Sigmoid colon (tissue), 7 donors: ENCODE data around the gene AAMDC. TPM values are rescaled to one million over a fixed set of nuclear protein-coding genes. Genes with fewer than 3 reads are reported as not detected.
"Not testable (repeated sequence)": the region's sequence is repeated elsewhere in the genome, so short reads cannot be mapped to it uniquely, and the experiment has no call there.

ENCODE experiments used
- DNase-seq: peaks from one replicate; pipeline ENCODE4 v3.0.0-alpha.2; 2019
- H3K27ac ChIP-seq, 4 donors: fragments of 200-600 bp; sonication (generic); one replicate each; pipeline ENCODE4 v1.5.1; 2016 to 2019; ENCODE audit warnings: mild to moderate bottlenecking in 1 of 4
- H3K27me3 ChIP-seq, 3 donors: fragments of 200-600 bp; sonication (generic); one replicate each; pipeline ENCODE4 v1.5.1; 2019; ENCODE audit warnings: mild to moderate bottlenecking in 1 of 3
- H3K36me3 ChIP-seq, 4 donors: fragments of 200-600 bp; sonication (generic); one replicate each; pipeline ENCODE4 v1.5.1; 2016 to 2019
- H3K4me1 ChIP-seq, 4 donors: fragments of 200-600 bp; sonication (generic); one replicate each; pipeline ENCODE4 v1.5.1; 2017 to 2019
- H3K4me3 ChIP-seq, 4 donors: fragments of 200-600 bp; sonication (generic); one replicate each; pipeline ENCODE4 v1.5.1; 2017 to 2019; ENCODE audit warnings: mild to moderate bottlenecking in 2 of 4, moderate library complexity in 1 of 4
- H3K9me3 ChIP-seq, 4 donors: fragments of 200-600 bp in 3 of 4; sonication (generic) in 3 of 4; one replicate each; pipeline versions ENCODE4 v1.5.1 to v1.6.1; 2013 to 2019
- CTCF ChIP-seq, 4 experiments: fragments of 450-650 bp in 3 of 4; fragments of 200-600 bp in 1 of 4; IDR thresholded peaks; one replicate each; pipeline ENCODE4 v1.5.1; 2016 to 2019; ENCODE audit warnings: antibody characterized with exemption in 4 of 4, mild to moderate bottlenecking in 3 of 4, moderate library complexity in 2 of 4
- EP300 ChIP-seq, 4 donors: sonication (generic); formaldehyde crosslinking; IDR thresholded peaks; one replicate each; pipeline ENCODE4 v1.6.1; 2017; ENCODE audit warnings: antibody characterized with exemption in 4 of 4
- POLR2A ChIP-seq, 2 donors: fragments of 450-650 bp; IDR thresholded peaks; one replicate each; pipeline ENCODE4 v1.6.1; 2016; ENCODE audit warnings: antibody characterized with exemption in 2 of 2, mild to moderate bottlenecking in 2 of 2, moderate library complexity in 2 of 2
- POLR2AphosphoS5 ChIP-seq, 4 donors: sonication (generic); formaldehyde crosslinking; IDR thresholded peaks; one replicate each; pipeline ENCODE4 v1.6.1; 2017; ENCODE audit warnings: antibody characterized with exemption in 4 of 4
- WGBS, 2 donors: extraction: QIAGEN DNeasy Blood & Tissue Kit; methylation state at CpG; one replicate each; pipeline ENCODE4 v1.1.7; 2013; 5-methylcytosine and 5-hydroxymethylcytosine counted together
- intact Hi-C: fragments of 100-400 bp; cut with DNase I; formaldehyde crosslinking; loops from one replicate; pipeline ENCODE4 v1.15.1; 2023
- polyA plus RNA-seq, 3 donors: library from polyadenylated mRNA; stranded (reverse); fragments of 200-250 nt; gene quantifications; one replicate each; pipeline ENCODE4 v1.2.3, GENCODE V29; 2013
- total RNA-seq, 4 donors: library from RNA; depleted of rRNA; stranded (reverse); fragments of >200 nt; gene quantifications; one replicate each; pipeline ENCODE4 v1.1.0, GENCODE V29; 2016
- donor health status: healthy with polysubstance abuse.
- donor health status: Bipolar disorder and iron deficiency.
- donor health status: healthy.

The AAMDC gene
- total and polyA plus RNA-seq, 7 donors = 29.1 to 85.3 (median 46.7) TPM

- intact Hi-C loops = no loop called here
- Histone ChIP-seq H3K4me1 (peaks cover 0 to 6% (median 0%) of the 10 kb centered on the region in 4 donors), H3K27me3 (no peaks in the 10 kb centered on the region), H3K36me3 (peaks cover 0 to 58% (median 10%) of the 10 kb centered on the region in 4 donors), H3K9me3 (peaks cover 0 to 6% (median 0%) of the 10 kb centered on the region in 4 donors), H3K27ac (no peak overlapping the region), H3K4me3 (no peak overlapping the region)
- DNase-seq = no peak
- 72 to 87% methylated on average over 1 of the region's 1 CpG for WGBS, 2 donors
- TF ChIP-seq EP300 (IDR thresholded peaks at IDR 0.05) (no peak), CTCF (IDR thresholded peaks at IDR 0.05) (no peak), POLR2AphosphoS5 (IDR thresholded peaks at IDR 0.05) (no peak)
These were observed 30.6 kb downstream of the AAMDC start for GRCh38 chr11:77851503-77851902.

- no peaks in the 10 kb centered on the region for H3K27me3 ChIP-seq
- H3K27ac ChIP-seq = no peak overlapping the region
- intact Hi-C loops = no loop called here
- H3K36me3 ChIP-seq = peaks cover 0 to 47% (median 15%) of the 10 kb centered on the region in 4 donors
- H3K4me1 ChIP-seq = peaks cover 0 to 6% (median 0%) of the 10 kb centered on the region in 4 donors
- H3K9me3 ChIP-seq = peaks cover 0 to 6% (median 0%) of the 10 kb centered on the region in 4 donors
- no peak overlapping the region for H3K4me3 ChIP-seq
- no peak for TF ChIP-seq EP300 (IDR thresholded peaks at IDR 0.05)
- no peak for TF ChIP-seq POLR2A (IDR thresholded peaks at IDR 0.05)
- no peak for TF ChIP-seq POLR2AphosphoS5 (IDR thresholded peaks at IDR 0.05)
- TF ChIP-seq CTCF (IDR thresholded peaks at IDR 0.05) = no peak
- no peak for DNase-seq
- 95 to 99% methylated on average over 2 of the region's 2 CpGs for WGBS, 2 donors
These were observed 33.9 kb downstream of the AAMDC start for GRCh38 chr11:77854838-77855237.

GRCh38 chr11:77857906-77858457, 37.0 kb downstream of the AAMDC start:
- DNase-seq, H3K27ac ChIP-seq, intact Hi-C loops, H3K4me3 ChIP-seq, H3K27me3 ChIP-seq, H3K4me1 ChIP-seq, H3K9me3 ChIP-seq: not testable (repeated sequence)
- H3K36me3 ChIP-seq = peaks cover 0 to 44% (median 19%) of the 10 kb centered on the region in 4 donors
- WGBS, 2 donors = 91 to 98% methylated on average over 10 of the region's 10 CpGs

- H3K9me3 ChIP-seq, H3K27me3 ChIP-seq, DNase-seq, H3K27ac ChIP-seq, intact Hi-C loops, H3K4me1 ChIP-seq, H3K4me3 ChIP-seq: not testable (repeated sequence)
- WGBS, 2 donors = 94 to 96% methylated on average over 10 of the region's 10 CpGs
- peaks cover 0 to 33% (median 11%) of the 10 kb centered on the region in 4 donors for H3K36me3 ChIP-seq
These were observed 40.5 kb downstream of the AAMDC start for GRCh38 chr11:77861444-77861843.

GRCh38 chr11:77865805-77866204, 44.9 kb downstream of the AAMDC start:
- H3K9me3 ChIP-seq = no peaks in the 10 kb centered on the region
- H3K27ac ChIP-seq = peak overlapping the region in 2 of 4 donors; percentile 2 to 14
- DNase-seq = no peak
- 88 to 97% methylated on average over 1 of the region's 1 CpG for WGBS, 2 donors
- no peak for TF ChIP-seq POLR2A (IDR thresholded peaks at IDR 0.05)
- TF ChIP-seq EP300 (IDR thresholded peaks at IDR 0.05) = no peak
- TF ChIP-seq CTCF (IDR thresholded peaks at IDR 0.05) = no peak
- TF ChIP-seq POLR2AphosphoS5 (IDR thresholded peaks at IDR 0.05) = no peak
- H3K4me3 ChIP-seq = no peak overlapping the region
- intact Hi-C loops = no loop called here
- peaks cover 0 to 35% (median 6%) of the 10 kb centered on the region in 4 donors for H3K36me3 ChIP-seq
- H3K4me1 ChIP-seq = peaks cover 0 to 8% (median 0%) of the 10 kb centered on the region in 4 donors
- no peaks in the 10 kb centered on the region for H3K27me3 ChIP-seq

- Histone ChIP-seq H3K27me3 (no peaks in the 10 kb centered on the region), H3K4me1 (peaks cover 0 to 8% (median 0%) of the 10 kb centered on the region in 4 donors), H3K9me3 (no peaks in the 10 kb centered on the region), H3K36me3 (peaks cover 0 to 40% (median 7%) of the 10 kb centered on the region in 4 donors), H3K4me3 (no peak overlapping the region), H3K27ac (peak overlapping the region in 1 of 4 donors; percentile 2)
- no peak for DNase-seq
- WGBS, 2 donors = 92 to 98% methylated on average over 1 of the region's 1 CpG
- intact Hi-C loops = no loop called here
- TF ChIP-seq EP300 (IDR thresholded peaks at IDR 0.05) = no peak
- no peak for TF ChIP-seq CTCF (IDR thresholded peaks at IDR 0.05)
- no peak for TF ChIP-seq POLR2A (IDR thresholded peaks at IDR 0.05)
- TF ChIP-seq POLR2AphosphoS5 (IDR thresholded peaks at IDR 0.05) = no peak
These were observed 45.4 kb downstream of the AAMDC start for GRCh38 chr11:77866336-77866735.
